Liver (tissue), 3 donors: Measurements from ENCODE around the gene SOX5.

Source experiments
- ATF3 ChIP-seq: IDR thresholded peaks from 2 replicates; pipeline ENCODE4 v1.6.1; 2016; ENCODE audit warnings: antibody characterized with exemption
- GABPA ChIP-seq, 2 donors: IDR thresholded peaks in 1 of 2; conservative IDR thresholded peaks in 1 of 2; 2 replicates each; pipeline ENCODE4 v1.6.1; 2016; ENCODE audit warnings: antibody characterized with exemption in 2 of 2, mild to moderate bottlenecking in 1 of 2, moderate library complexity in 1 of 2
- JUND ChIP-seq, 2 donors: IDR thresholded peaks; 2 replicates each; pipeline ENCODE4 v1.6.1; 2016; ENCODE audit warnings: antibody characterized with exemption in 2 of 2
- RAD21 ChIP-seq, 2 donors: IDR thresholded peaks; 2 replicates each; pipeline ENCODE4 v1.6.1; 2016; ENCODE audit warnings: antibody characterized with exemption in 2 of 2, mild to moderate bottlenecking in 2 of 2
- REST ChIP-seq: IDR thresholded peaks from 2 replicates; pipeline ENCODE4 v1.6.1; 2016; ENCODE audit warnings: antibody characterized with exemption, mild to moderate bottlenecking
- TAF1 ChIP-seq: conservative IDR thresholded peaks from 2 replicates; pipeline ENCODE4 v1.6.1; 2016; ENCODE audit warnings: antibody characterized with exemption, mild to moderate bottlenecking
- YY1 ChIP-seq: IDR thresholded peaks from 2 replicates; pipeline ENCODE4 v1.6.1; 2016; ENCODE audit warnings: antibody characterized with exemption, mild to moderate bottlenecking
- TF ChIP-seq, protein P1 (sequence below): fragments of 150-350 bp; IDR thresholded peaks from 2 replicates; pipeline ENCODE4 v1.5.1; 2017; ENCODE audit warnings: improper control_type of control experiment, low read depth, low read length; ENCODE audit not compliant: missing input control
- TF ChIP-seq, protein P2 (sequence below): IDR thresholded peaks from 2 replicates; pipeline ENCODE4 v1.6.1; 2016; ENCODE audit warnings: antibody characterized with exemption
- donor health status: healthy.
- donor health status: healthy.

GRCh38 chr12:23854598-23854997, 94.9 kb downstream of the SOX5 start:
- TF ChIP-seq, protein P1, sequence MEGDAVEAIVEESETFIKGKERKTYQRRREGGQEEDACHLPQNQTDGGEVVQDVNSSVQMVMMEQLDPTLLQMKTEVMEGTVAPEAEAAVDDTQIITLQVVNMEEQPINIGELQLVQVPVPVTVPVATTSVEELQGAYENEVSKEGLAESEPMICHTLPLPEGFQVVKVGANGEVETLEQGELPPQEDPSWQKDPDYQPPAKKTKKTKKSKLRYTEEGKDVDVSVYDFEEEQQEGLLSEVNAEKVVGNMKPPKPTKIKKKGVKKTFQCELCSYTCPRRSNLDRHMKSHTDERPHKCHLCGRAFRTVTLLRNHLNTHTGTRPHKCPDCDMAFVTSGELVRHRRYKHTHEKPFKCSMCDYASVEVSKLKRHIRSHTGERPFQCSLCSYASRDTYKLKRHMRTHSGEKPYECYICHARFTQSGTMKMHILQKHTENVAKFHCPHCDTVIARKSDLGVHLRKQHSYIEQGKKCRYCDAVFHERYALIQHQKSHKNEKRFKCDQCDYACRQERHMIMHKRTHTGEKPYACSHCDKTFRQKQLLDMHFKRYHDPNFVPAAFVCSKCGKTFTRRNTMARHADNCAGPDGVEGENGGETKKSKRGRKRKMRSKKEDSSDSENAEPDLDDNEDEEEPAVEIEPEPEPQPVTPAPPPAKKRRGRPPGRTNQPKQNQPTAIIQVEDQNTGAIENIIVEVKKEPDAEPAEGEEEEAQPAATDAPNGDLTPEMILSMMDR, result no peak
- TF ChIP-seq, protein P2, sequence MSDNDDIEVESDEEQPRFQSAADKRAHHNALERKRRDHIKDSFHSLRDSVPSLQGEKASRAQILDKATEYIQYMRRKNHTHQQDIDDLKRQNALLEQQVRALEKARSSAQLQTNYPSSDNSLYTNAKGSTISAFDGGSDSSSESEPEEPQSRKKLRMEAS, result no peak
- TF ChIP-seq TAF1 (no peak), JUND (IDR thresholded peaks at IDR 0.05) (no peak), YY1 (no peak), RAD21 (IDR thresholded peaks at IDR 0.05) (no peak), GABPA (IDR thresholded peaks at IDR 0.05 in 1 of 2, conservative IDR thresholded peaks at IDR 0.05 in 1 of 2) (no peak), REST (no peak), ATF3 (no peak)
